ENCODE measurements around the gene GDF15. TPM values are rescaled to one million over a fixed set of nuclear protein-coding genes. Genes with fewer than 3 reads are reported as not detected.

Gene GDF15
- total RNA-seq, 2 donors from 2014 or later, result 40.5 to 86.1 TPM

- TF ChIP-seq, protein P1, sequence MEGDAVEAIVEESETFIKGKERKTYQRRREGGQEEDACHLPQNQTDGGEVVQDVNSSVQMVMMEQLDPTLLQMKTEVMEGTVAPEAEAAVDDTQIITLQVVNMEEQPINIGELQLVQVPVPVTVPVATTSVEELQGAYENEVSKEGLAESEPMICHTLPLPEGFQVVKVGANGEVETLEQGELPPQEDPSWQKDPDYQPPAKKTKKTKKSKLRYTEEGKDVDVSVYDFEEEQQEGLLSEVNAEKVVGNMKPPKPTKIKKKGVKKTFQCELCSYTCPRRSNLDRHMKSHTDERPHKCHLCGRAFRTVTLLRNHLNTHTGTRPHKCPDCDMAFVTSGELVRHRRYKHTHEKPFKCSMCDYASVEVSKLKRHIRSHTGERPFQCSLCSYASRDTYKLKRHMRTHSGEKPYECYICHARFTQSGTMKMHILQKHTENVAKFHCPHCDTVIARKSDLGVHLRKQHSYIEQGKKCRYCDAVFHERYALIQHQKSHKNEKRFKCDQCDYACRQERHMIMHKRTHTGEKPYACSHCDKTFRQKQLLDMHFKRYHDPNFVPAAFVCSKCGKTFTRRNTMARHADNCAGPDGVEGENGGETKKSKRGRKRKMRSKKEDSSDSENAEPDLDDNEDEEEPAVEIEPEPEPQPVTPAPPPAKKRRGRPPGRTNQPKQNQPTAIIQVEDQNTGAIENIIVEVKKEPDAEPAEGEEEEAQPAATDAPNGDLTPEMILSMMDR (IDR thresholded peaks at IDR 0.05), result peak in 1 of 7 experiments; percentile 10
- peak; percentile 25 to 58 (median 46) for TF ChIP-seq POLR2A (IDR thresholded peaks at IDR 0.05)
- intact Hi-C loops (cut with DNase I), result no loop called here
- DNase-seq, result peak; percentile 57 to 77 (median 74)
- Histone ChIP-seq H3K4me3 (peak overlapping the region; percentile 35 to 54), H3K9me3 (no peaks in the 10 kb centered on the region), H3K27me3 (no peaks in the 10 kb centered on the region), H3K4me1 (peaks cover 32% of the 10 kb centered on the region), H3K27ac (peak overlapping the region; percentile 60 to 89 (median 82)), H3K36me3 (replicated peaks in 1 of 2; ENCODE audit: insufficient read depth in 1 of 2, low read depth in 2 of 2) (no peaks in the 10 kb centered on the region)
- 0 to 2% methylated on average over 1 to 16 of the region's 18 CpGs for WGBS, 2 donors
- ATAC-seq, result peak; percentile 54
Observed at GRCh38 chr19:18340990-18341868, 44.7 kb upstream of the GDF15 start.

DNA sequence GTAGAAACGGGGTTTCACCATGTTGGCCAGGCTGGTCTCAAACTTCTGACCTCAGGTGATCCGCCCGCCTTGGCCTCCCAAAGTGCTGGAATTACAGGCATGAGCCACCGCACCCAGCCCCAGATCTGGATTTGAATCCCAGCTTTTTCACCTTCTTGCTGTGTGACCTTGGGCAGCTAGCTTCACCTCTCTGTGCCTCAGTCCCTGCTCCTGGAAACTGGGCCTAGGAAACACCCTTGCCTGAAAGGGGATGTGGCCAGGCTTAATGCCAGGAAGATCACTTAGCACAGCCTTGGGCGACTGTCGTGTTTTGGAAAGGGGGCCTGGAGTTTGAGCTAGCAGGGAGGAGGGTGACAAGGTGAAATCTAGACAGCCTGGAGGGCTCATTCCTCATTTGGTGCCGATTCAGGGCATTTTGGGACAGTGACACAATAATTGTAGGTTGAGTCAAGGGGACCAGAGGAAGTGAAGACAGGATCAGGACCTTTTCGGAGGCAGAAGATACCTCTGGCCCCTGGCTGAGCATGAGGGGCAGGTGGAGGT is 43.8 kb upstream of the GDF15 start:
- intact Hi-C loops (cut with DNase I), result no loop called here
- no peaks in the 10 kb centered on the region for H3K9me3 ChIP-seq
- no peak overlapping the region for H3K27ac ChIP-seq
- DNase-seq (no peak), ATAC-seq (no peak)
- no peak overlapping the region for H3K4me3 ChIP-seq
- no peaks in the 10 kb centered on the region for H3K36me3 ChIP-seq (replicated peaks in 1 of 2; ENCODE audit: insufficient read depth in 1 of 2, low read depth in 2 of 2)
- TF ChIP-seq POLR2A (IDR thresholded peaks at IDR 0.05), result no peak
- TF ChIP-seq, protein P1 (IDR thresholded peaks at IDR 0.05), result no peak
- peaks cover 32% of the 10 kb centered on the region for H3K4me1 ChIP-seq
- H3K27me3 ChIP-seq, result no peaks in the 10 kb centered on the region
- 62 to 72% methylated on average over 8 of the region's 8 CpGs for WGBS, 2 donors

DNA sequence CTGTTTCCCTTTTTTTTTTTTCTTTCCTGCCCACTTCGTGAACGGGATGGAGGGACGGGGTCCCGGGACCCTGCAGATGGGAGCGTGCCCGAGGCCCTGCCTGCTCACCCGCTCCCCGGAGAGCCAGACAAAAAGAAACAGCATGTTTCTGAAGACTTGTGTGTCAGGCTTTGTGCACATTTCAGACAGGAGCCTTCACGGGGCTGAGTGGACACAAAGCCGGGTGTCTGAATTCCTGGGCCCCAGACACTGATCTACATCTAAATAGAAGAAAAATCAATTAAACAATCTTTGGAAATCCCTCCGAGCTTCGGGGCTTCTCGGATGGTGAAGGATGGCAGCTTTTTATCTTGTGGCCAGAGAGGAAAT is 41.4 kb upstream of the GDF15 start:
- TF ChIP-seq, protein P1 (IDR thresholded peaks at IDR 0.05), result no peak
- no peak for TF ChIP-seq POLR2A (IDR thresholded peaks at IDR 0.05)
- intact Hi-C loops (cut with DNase I), result no loop called here
- no peaks in the 10 kb centered on the region for H3K36me3 ChIP-seq (replicated peaks in 1 of 2; ENCODE audit: insufficient read depth in 1 of 2, low read depth in 2 of 2)
- DNase-seq (no peak), ATAC-seq (no peak)
- 75 to 77% methylated on average over 13 of the region's 13 CpGs for WGBS, 2 donors
- H3K27me3 ChIP-seq, result no peaks in the 10 kb centered on the region
- H3K9me3 ChIP-seq, result no peaks in the 10 kb centered on the region
- no peak overlapping the region for H3K4me3 ChIP-seq
- H3K4me1 ChIP-seq, result peaks cover 23% of the 10 kb centered on the region
- no peak overlapping the region for H3K27ac ChIP-seq

DNA sequence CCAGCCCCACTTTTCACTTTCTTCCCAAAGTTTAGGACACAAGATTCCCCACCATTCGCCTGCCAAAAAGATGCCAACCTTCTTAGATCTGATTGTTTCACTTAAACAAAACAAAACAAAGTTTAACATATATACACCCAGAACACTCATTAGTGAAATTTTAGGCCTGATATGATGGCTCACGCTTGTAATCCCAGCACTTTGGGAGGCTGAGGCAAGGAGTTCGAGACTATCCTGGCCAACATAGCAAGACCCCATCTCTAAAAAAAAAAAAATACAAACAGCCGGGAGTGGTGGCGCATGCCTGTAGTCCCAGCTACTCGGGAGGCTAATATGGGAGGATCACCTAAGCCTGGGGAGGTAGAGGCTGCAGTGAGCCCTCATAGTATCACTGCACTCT is 40.7 kb upstream of the GDF15 start:
- Histone ChIP-seq H3K4me3 (no peak overlapping the region), H3K36me3 (replicated peaks in 1 of 2; ENCODE audit: insufficient read depth in 1 of 2, low read depth in 2 of 2) (no peaks in the 10 kb centered on the region), H3K27me3 (no peaks in the 10 kb centered on the region), H3K4me1 (peaks cover 17% of the 10 kb centered on the region), H3K27ac (no peak overlapping the region), H3K9me3 (no peaks in the 10 kb centered on the region)
- ATAC-seq (no peak), DNase-seq (no peak)
- 92 to 97% methylated on average over 6 of the region's 6 CpGs for WGBS, 2 donors
- intact Hi-C loops (cut with DNase I), result loop anchor here (5.0 kb wide), 1 partner anchor 67 kb away; no protein-coding TSS in a partner anchor
- TF ChIP-seq POLR2A (IDR thresholded peaks at IDR 0.05), result no peak
- TF ChIP-seq, protein P1 (IDR thresholded peaks at IDR 0.05), result no peak
